HepG2 (cell line): ENCODE data around the gene SLC41A1. TPM values are rescaled to one million over a fixed set of nuclear protein-coding genes. Genes with fewer than 3 reads are reported as not detected.

Experiments used
- NR1H2 ChIP-seq: sonication (generic); formaldehyde crosslinking; IDR thresholded peaks from 2 replicates; pipeline ENCODE4 v1.8.1; 2022; ENCODE audit warnings: low read depth, missing genetic modification reagents, borderline replicate concordance
- POLR2A ChIP-seq, 2 experiments: IDR thresholded peaks; 2 replicates each; pipeline ENCODE4 v1.6.1; 2011; ENCODE audit warnings: low read depth in 2 of 2, low read length in 2 of 2, mild to moderate bottlenecking in 1 of 2, moderate library complexity in 1 of 2; ENCODE audit not compliant: insufficient read depth in 1 of 2
- RAD21 ChIP-seq: fragments of 450-650 bp; formaldehyde crosslinking; IDR thresholded peaks from 2 replicates; pipeline ENCODE4 v1.5.0; 2020; ENCODE audit warnings: mild to moderate bottlenecking
- SALL1 ChIP-seq: sonication (generic); formaldehyde crosslinking; IDR thresholded peaks from 2 replicates; pipeline ENCODE4 v1.8.0; 2022; ENCODE audit warnings: mild to moderate bottlenecking, missing genetic modification reagents
- SRSF1 ChIP-seq: fragments of 200-400 bp; formaldehyde crosslinking; optimal IDR thresholded peaks from 2 replicates; pipeline ENCODE3; 2017; ENCODE audit warnings: mild to moderate bottlenecking, low read depth, low read length, moderate library complexity
- SSRP1 ChIP-seq: IDR thresholded peaks from 2 replicates; pipeline ENCODE4 v1.6.1; 2016; ENCODE audit warnings: control low read depth
- ZKSCAN1 ChIP-seq: fragments of 150-350 bp; IDR thresholded peaks from 2 replicates; pipeline ENCODE4 v1.6.1; 2014; ENCODE audit warnings: low read length
- ZNF558 ChIP-seq: sonication (generic); formaldehyde crosslinking; IDR thresholded peaks from 2 replicates; pipeline ENCODE4 v1.9.0; 2022; ENCODE audit warnings: mild to moderate bottlenecking, missing genetic modification reagents, borderline replicate concordance
- ZNF652 ChIP-seq: IDR thresholded peaks from 2 replicates; pipeline ENCODE4 v1.6.1; 2016; ENCODE audit warnings: low read depth, borderline replicate concordance
- ZNF724P ChIP-seq: sonication (generic); formaldehyde crosslinking; IDR thresholded peaks from 2 replicates; pipeline ENCODE4 v1.8.0; 2022; ENCODE audit warnings: missing genetic modification reagents, borderline replicate concordance
- ZNF768 ChIP-seq: sonication (generic); formaldehyde crosslinking; IDR thresholded peaks from 2 replicates; pipeline ENCODE4 v1.4.0; 2020; ENCODE audit warnings: missing genetic modification reagents
- polyA plus RNA-seq, 8 experiments: library from polyadenylated mRNA; depleted of rRNA in 3 of 8; stranded (reverse) in 7 of 8; unstranded in 1 of 8; fragments of >200 nt; fragmentation: Illumina TruSeq in 4 of 8; extraction: Trizol in 4 of 8; gene quantifications; 2 replicates each; pipeline versions ENCODE4 v1.2.1 to v1.2.3, GENCODE V29; 2011 to 2016; ENCODE audit warnings: low read depth in 4 of 8, missing spikeins in 1 of 8, mixed read lengths in 1 of 8; ENCODE audit not compliant: insufficient read depth in 1 of 8
- total RNA-seq, 5 experiments: library from RNA; depleted of rRNA; stranded (reverse); fragments of >200 nt; fragmentation: Illumina TruSeq; extraction: Trizol; gene quantifications; 2 replicates each; pipeline ENCODE4 v1.2.3, GENCODE V29; 2016; ENCODE audit warnings: low read depth in 1 of 5
- TF ChIP-seq, protein P1 (sequence below): sonication (generic); formaldehyde crosslinking; IDR thresholded peaks from 2 replicates; pipeline ENCODE4 v1.5.0; 2020; ENCODE audit warnings: mild to moderate bottlenecking, missing genetic modification reagents
- TF ChIP-seq, protein P2 (sequence below): sonication (generic); formaldehyde crosslinking; IDR thresholded peaks from 2 replicates; pipeline ENCODE4 v1.4.0; 2020; ENCODE audit warnings: missing genetic modification reagents, borderline replicate concordance
- TF ChIP-seq, protein P3 (sequence below): sonication (generic); formaldehyde crosslinking; IDR thresholded peaks from 2 replicates; pipeline ENCODE4 v1.8.0; 2022; ENCODE audit warnings: missing genetic modification reagents, low read depth, mild to moderate bottlenecking, borderline replicate concordance
- TF ChIP-seq, protein P4 (sequence below): sonication (generic); formaldehyde crosslinking; IDR thresholded peaks from 2 replicates; pipeline ENCODE4 v1.8.1; 2022; ENCODE audit warnings: mild to moderate bottlenecking, missing genetic modification reagents
- TF ChIP-seq, protein P5 (sequence below): IDR thresholded peaks from 2 replicates; pipeline ENCODE4 v1.6.1; 2016; ENCODE audit warnings: control low read depth

SLC41A1 gene
- total and polyA plus RNA-seq, 2 of the 13 experiments (the other 11 are each of a cell fraction or from before 2014, with no cell fraction given), result 2.2 to 4.6 TPM

DNA sequence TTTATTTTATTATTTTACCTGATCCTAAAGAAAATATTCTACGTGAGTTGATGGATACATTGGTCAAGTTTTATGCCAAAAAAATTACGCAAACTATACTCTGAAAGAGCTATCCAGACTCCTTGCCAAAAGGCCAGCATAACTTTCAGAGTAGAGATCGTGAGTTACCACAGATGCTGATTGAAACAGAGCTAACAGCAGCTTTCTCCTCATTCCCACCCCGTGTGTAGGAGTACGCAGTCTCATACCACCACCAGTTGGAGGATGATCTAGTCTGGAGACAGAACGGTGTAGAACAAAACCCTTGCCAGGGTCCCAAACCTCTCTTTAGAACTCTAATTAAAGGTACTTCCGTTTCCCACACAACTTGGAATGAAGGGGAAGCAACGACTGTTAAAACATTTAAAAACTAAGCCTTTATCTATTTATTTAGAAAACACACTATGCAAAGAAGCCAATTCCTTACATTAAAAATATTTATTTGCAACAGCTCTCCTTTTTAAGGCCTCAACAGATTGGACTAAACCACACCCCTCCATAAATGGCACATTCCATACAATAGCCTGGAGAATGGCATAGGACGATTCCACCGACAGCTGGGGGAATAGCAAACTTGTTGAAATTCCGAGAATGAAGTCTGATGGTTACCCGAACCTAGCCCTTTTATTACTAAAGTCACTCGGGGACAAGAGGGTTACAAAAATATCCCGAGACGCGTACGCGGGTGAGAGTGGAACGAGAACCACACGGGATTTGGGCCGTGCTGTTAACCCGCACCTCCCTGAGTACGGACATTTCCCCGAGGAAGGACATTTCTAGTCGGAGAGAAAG, 64.4 kb downstream of the SLC41A1 start (continued):
- TF ChIP-seq, protein P1, sequence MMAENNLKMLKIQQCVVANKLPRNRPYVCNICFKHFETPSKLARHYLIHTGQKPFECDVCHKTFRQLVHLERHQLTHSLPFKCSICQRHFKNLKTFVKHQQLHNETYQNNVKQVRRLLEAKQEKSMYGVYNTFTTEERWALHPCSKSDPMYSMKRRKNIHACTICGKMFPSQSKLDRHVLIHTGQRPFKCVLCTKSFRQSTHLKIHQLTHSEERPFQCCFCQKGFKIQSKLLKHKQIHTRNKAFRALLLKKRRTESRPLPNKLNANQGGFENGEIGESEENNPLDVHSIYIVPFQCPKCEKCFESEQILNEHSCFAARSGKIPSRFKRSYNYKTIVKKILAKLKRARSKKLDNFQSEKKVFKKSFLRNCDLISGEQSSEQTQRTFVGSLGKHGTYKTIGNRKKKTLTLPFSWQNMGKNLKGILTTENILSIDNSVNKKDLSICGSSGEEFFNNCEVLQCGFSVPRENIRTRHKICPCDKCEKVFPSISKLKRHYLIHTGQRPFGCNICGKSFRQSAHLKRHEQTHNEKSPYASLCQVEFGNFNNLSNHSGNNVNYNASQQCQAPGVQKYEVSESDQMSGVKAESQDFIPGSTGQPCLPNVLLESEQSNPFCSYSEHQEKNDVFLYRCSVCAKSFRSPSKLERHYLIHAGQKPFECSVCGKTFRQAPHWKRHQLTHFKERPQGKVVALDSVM (CRISPR knock-in tag), result no peak
- TF ChIP-seq ZNF768 (CRISPR knock-in tag) (no peak), NR1H2 (CRISPR knock-in tag) (no peak), SSRP1 (CRISPR knock-in tag) (no peak; the same call in 1 of the 2 replicates), SRSF1 (no peak), POLR2A (IDR thresholded peaks at IDR 0.05; ENCODE audit: insufficient read depth in 1 of 2, low read depth in 2 of 2, low read length in 2 of 2) (peak in 1 of 2 experiments; percentile 27; a peak in 1 of 4 replicates), ZNF724P (CRISPR knock-in tag) (0 out of 2 replicates have a peak, but pooled peaks have one; percentile 5), ZNF652 (CRISPR knock-in tag) (peak; percentile 66), ZKSCAN1 (no peak), ZNF558 (CRISPR knock-in tag) (no peak), SALL1 (CRISPR knock-in tag) (no peak), RAD21 (CRISPR knock-in tag) (no peak)
- TF ChIP-seq, protein P2, sequence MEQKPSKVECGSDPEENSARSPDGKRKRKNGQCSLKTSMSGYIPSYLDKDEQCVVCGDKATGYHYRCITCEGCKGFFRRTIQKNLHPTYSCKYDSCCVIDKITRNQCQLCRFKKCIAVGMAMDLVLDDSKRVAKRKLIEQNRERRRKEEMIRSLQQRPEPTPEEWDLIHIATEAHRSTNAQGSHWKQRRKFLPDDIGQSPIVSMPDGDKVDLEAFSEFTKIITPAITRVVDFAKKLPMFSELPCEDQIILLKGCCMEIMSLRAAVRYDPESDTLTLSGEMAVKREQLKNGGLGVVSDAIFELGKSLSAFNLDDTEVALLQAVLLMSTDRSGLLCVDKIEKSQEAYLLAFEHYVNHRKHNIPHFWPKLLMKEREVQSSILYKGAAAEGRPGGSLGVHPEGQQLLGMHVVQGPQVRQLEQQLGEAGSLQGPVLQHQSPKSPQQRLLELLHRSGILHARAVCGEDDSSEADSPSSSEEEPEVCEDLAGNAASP (CRISPR knock-in tag), result no peak; the same call in 1 of the 2 replicates
- TF ChIP-seq, protein P3, sequence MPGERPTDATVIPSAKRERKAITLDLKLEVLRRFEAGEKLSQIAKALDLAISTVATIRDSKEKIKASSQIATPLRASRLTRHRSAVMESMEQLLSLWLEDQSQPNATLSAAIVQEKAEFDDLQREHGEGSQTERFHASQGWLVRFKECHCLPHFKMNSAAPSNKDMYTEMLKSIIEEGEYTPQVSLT (CRISPR knock-in tag), result no peak
- TF ChIP-seq, protein P4, sequence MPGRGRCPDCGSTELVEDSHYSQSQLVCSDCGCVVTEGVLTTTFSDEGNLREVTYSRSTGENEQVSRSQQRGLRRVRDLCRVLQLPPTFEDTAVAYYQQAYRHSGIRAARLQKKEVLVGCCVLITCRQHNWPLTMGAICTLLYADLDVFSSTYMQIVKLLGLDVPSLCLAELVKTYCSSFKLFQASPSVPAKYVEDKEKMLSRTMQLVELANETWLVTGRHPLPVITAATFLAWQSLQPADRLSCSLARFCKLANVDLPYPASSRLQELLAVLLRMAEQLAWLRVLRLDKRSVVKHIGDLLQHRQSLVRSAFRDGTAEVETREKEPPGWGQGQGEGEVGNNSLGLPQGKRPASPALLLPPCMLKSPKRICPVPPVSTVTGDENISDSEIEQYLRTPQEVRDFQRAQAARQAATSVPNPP (CRISPR knock-in tag), result no peak
- TF ChIP-seq, protein P5, sequence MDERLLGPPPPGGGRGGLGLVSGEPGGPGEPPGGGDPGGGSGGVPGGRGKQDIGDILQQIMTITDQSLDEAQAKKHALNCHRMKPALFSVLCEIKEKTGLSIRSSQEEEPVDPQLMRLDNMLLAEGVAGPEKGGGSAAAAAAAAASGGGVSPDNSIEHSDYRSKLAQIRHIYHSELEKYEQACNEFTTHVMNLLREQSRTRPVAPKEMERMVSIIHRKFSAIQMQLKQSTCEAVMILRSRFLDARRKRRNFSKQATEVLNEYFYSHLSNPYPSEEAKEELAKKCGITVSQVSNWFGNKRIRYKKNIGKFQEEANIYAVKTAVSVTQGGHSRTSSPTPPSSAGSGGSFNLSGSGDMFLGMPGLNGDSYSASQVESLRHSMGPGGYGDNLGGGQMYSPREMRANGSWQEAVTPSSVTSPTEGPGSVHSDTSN (CRISPR knock-in tag), result no peak
